HG03378 (cell line): ENCODE data around the gene WDR59.
A peak's percentile ranks its signal among the peaks of the same experiment; 100 is the strongest.
"Not testable (repeated sequence)": the region's sequence is repeated elsewhere in the genome, so short reads cannot be mapped to it uniquely, and the experiment has no call there.

Experiments
- ATAC-seq: cut with Tn5 transposase; IDR thresholded peaks from one replicate; pipeline ENCODE4 v1.9.1; 2021; ENCODE audit warnings: mild to moderate bottlenecking, moderate library complexity; ENCODE audit not compliant: unreplicated experiment

WDR59 gene

GRCh38 chr16:74908759-74909158, 76.2 kb downstream of the WDR59 start:
- ATAC-seq, result not testable (repeated sequence)

GRCh38 chr16:74903901-74904678, 80.8 kb downstream of the WDR59 start:
- ATAC-seq, result no peak

- ATAC-seq, result no peak
Measured at GRCh38 chr16:74903120-74903519, 81.8 kb downstream of the WDR59 start.

- ATAC-seq, result no peak
Measured at GRCh38 chr16:74902161-74902560, 82.8 kb downstream of the WDR59 start.

- ATAC-seq, result no peak
Measured at GRCh38 chr16:74901606-74902005, 83.3 kb downstream of the WDR59 start.

GRCh38 chr16:74899816-74900215, 85.1 kb downstream of the WDR59 start:
- ATAC-seq, result no peak

- no peak for ATAC-seq
Measured at GRCh38 chr16:74898659-74899058, 86.3 kb downstream of the WDR59 start.

GRCh38 chr16:74896389-74897370, 88.2 kb downstream of the WDR59 start:
- no peak for ATAC-seq

- ATAC-seq, result no peak
Measured at GRCh38 chr16:74893541-74893940, 91.4 kb downstream of the WDR59 start.

- peak; percentile 92 for ATAC-seq
Measured at GRCh38 chr16:74892574-74893461, 92.1 kb downstream of the WDR59 start.

GRCh38 chr16:74888888-74889287, 96.0 kb downstream of the WDR59 start:
- no peak for ATAC-seq

GRCh38 chr16:74888232-74888862, 96.6 kb downstream of the WDR59 start:
- ATAC-seq, result no peak

GRCh38 chr16:74887084-74887483, 97.8 kb downstream of the WDR59 start:
- no peak for ATAC-seq

- ATAC-seq, result no peak
Measured at GRCh38 chr16:74877706-74878105, 107.2 kb downstream of the WDR59 start.

- no peak for ATAC-seq
Measured at GRCh38 chr16:74874912-74875546, 109.9 kb downstream of the WDR59 start.

GRCh38 chr16:74874123-74874522, 110.8 kb downstream of the WDR59 start:
- no peak for ATAC-seq

GRCh38 chr16:74872302-74872701, 112.6 kb downstream of the WDR59 start:
- no peak for ATAC-seq

GRCh38 chr16:74871608-74872007, 113.3 kb downstream of the WDR59 start:
- ATAC-seq, result no peak

- ATAC-seq, result no peak
Measured at GRCh38 chr16:74868501-74868900, 116.4 kb downstream of the WDR59 start.

GRCh38 chr16:74868035-74868434, 116.9 kb downstream of the WDR59 start:
- no peak for ATAC-seq
